Activated CD4-positive, alpha-beta T cell treated with anti-CD3 and anti-CD28 coated beads for 48 hours (primary cell): ENCODE measurements around the gene KRTAP4-6.
"Not testable (repeated sequence)": the region's sequence is repeated elsewhere in the genome, so short reads cannot be mapped to it uniquely, and the experiment has no call there.

ENCODE experiments used
- DNase-seq: peaks from one replicate; pipeline ENCODE4 v3.0.0-alpha.2; 2020

Gene KRTAP4-6

DNA sequence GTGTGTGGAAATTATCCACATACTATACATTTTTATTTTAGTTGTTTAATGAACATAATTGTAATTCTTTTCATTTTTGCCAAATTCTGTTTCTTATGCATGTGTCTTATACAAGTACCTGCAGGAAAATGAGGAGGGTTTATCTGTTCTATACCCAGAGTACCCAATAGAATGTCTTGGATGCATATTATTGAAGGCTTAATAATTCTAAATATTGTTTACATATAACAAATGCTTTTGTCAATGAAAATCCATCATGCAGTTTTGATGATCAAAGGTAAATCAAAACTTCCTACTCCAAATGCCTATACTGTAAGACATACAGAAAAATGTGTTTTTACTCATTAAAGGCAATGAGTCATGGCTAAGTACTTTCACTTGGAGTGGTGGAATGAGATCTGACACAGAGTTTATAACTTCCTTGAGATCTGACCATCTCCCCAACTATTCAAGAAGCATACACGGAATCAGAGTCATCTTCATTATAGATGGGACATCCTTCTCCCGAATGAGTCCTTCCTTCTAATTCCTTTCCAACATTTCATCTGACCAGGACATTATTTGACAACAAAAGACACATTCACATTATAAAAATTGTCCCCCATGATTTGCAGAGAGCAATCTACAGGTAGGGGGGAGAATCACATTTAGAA is 35.8 kb downstream of the KRTAP4-6 start:
- DNase-seq, result not testable (repeated sequence)

DNA sequence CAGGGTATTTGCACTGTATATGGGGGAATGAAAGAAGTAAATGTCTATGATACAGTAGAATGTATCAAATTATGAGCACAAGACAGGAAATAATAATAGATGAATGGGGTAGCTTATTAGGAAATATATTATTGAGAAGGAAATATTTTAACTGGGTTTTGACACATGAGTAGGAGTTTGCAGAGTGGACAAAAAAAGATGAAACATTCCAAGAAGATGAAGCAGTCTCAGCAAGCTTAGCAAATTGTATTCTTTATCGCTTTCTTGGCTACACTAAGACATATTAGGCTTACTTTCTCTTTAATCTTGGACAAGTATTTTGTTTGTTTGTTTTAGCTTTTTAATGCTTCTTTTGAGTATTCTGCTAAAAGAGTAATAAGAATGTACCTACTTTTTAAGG is 36.4 kb downstream of the KRTAP4-6 start:
- no peak for DNase-seq

DNA sequence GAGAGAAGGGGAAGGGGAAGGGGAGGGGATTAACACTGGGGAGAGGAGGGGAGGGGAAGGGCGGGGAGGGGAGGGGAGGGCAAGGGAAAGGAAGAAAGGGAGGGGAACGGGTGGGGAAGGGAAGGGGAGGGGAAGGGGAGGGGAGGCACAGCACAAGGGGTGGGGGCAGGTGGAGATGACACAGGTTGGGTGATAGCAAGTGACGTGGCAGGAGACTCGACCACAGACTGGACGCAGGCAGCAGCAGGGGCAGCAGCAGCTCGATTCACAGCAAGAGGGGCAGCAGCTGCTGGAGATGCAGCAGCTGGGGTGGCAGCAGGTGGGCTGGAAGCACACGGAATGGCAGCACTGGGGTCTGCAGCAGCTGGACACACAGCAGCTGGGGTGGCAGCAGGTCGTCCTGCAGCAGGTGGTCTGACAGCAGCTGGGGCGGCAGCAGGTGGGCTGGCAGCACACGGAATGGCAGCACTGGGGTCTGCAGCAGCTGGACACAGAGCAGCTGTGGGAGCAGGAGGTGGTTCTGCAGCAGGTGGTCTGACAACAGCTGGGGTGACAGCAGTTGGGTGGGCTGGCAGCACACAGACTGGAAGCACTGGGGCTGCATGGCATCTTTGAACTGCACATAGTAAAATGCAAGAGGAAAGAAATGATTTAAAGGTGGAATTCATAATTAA is 38.6 kb downstream of the KRTAP4-6 start, which contains the start of gene KRTAP4-16:
Gene KRTAP4-16 (minus strand): TSS at position 624 of the 674 bp plus-strand sequence. CDS start 0 bp downstream, at position 624.
- DNase-seq, result no peak

DNA sequence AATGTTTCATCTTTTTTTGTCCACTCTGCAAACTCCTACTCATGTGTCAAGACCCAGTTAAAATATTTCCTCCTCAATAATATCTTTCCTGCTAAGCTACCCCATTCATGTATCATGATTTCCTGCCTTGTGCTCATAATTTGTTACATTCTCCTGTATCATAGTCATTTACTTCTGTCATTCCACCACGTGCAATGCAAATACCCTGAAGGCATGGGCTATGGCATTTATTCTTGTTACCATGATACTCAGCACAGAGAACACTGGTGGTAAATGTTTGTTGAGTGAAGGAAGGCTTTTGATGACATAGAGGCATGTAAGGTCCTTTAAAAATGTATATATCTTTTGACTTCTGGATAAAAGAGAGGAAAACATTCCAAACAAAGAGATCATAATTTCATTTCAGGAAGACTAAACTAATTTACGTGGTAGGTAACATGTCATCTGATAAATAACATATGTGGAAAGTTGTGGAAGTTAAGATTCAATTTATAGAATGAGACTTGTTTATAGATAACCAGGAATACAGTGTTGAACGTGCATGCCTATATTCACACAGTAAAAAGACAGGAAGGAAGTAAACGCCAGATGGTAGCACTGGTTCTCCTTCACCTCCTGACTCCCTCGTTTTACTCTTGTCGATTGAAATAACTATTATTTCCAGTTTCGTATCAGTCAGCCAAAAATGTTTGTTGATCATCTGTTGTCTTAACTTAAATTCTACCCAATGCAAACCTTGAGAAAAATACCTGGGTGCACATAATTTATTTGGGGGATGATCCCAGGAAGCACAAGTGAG is 40.5 kb downstream of the KRTAP4-6 start:
- DNase-seq, result not testable (repeated sequence)

DNA sequence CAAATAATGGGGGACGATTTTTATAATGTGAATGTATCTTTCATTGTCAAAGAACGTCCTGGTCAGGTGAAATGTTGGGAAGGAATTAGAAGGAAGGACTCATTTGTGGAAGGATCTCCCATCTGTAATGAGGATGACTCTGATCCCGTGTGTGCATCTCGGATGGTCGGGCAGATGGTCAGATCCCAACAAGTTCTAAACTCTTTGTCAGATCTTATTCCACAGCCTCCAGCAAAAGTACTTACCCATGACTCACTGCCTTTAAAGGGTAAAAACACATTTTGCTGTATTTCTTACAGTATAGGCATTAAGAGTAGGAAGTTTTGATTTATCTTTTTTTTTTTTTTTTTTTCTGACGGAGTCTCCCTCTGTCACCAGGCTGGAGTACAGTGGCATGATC is 41.9 kb downstream of the KRTAP4-6 start:
- no peak for DNase-seq

DNA sequence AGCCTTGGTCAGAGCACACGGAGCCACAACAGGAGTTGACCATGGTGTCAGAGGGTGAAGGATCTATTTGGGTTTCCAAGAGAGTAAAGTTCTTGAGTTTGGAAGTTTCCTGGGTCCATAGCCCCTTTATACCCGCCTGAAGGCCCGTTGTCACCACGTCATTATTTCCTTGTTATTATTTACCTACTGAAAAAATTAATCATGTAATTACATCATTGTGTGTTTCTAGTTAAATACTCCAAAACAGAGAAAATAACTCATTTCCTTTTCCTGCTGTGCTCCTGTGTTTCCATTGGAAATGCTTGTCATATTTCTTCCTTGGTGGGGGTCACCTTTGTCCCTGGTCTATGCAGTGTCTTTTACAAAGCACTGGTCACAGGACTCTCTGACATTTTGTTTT is 42.3 kb downstream of the KRTAP4-6 start, which contains the start of gene KRTAP4-8:
Gene KRTAP4-8 (minus strand): TSS at position 101 of the 400 bp plus-strand sequence. CDS start 58 bp downstream, at position 43.
- no peak for DNase-seq

DNA sequence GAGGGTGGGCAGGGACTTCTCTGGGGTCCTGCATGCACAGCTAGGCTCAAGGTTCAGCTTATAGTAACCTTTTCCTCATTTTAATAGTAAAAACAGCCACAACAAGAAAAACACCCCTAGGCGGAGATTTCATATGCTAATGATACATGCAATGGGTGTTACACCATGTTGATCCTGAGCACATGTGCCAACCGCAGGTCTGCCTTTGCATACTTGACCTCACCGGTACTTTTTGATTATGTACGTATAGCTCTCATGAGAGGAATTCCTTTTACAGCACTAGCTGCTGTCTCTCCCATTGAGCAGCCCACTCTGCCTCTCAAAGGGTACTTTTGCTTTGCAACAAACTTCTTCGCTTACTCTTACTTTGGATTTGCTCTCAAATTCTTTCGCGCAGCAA is 44.3 kb downstream of the KRTAP4-6 start:
- no peak for DNase-seq
